ENCODE data around the gene TMC8.
A peak's percentile ranks its signal among the peaks of the same experiment; 100 is the strongest.

TMC8 gene

DNA sequence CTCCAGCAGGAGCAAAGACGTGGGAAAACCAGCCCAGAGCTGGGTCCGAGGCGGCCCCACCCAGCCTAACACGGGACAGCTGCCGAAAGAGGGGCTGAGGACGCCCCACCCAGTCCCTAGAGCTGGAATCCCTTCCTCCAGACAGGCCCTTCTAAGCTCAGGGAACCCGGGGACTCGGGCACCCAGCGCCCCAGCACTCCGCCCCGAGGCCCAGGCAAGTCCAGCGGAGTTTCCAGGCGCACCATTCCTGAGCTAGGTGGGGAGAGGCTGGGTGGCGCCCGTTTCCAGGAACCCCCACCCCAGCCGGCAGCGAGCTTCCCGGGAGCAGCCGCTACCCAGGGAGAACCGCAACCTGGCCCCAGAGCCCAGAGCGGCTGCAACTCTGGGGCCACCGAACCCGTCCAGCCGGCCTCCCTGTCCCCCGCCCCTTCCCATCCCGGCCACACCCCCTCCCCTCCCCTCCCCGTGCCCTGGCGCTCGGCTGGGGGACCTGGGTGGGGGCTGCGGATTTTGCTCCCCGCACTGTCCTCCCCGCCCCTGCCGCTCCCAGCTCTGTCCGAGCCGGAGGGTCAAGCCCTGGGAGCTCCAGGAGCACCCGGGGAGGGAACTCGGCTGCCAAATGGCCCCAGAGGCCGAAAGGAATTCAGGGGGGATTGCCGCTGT is 2.6 kb upstream of the TMC8 start:
- in situ Hi-C loops (cut with MboI; ENCODE audit: low sequenced_read_pairs, unreplicated experiment): no loop called here
- DNase-seq (ENCODE audit: low spot score): no peak

GRCh38 chr17:78128551-78129350 is 1.8 kb upstream of the TMC8 start, which contains the start of gene TMC6:
TSS of gene TMC6 (minus strand) at chr17:78128755. CDS start at chr17:78126832, 1,923 bp downstream.
- DNase-seq (ENCODE audit: low spot score): peak; percentile 89
- no peak for TF ChIP-seq CTCF (IDR thresholded peaks at IDR 0.05; ENCODE audit: borderline replicate concordance, control extremely low read depth, extremely low read depth, insufficient read depth, missing control alignments)
- in situ Hi-C loops (cut with MboI; ENCODE audit: low sequenced_read_pairs, unreplicated experiment): no loop called here

More for the DNA sequence above, 2.6 kb upstream of the TMC8 start:
- no peak for TF ChIP-seq CTCF (IDR thresholded peaks at IDR 0.05; ENCODE audit: borderline replicate concordance, control extremely low read depth, extremely low read depth, insufficient read depth, missing control alignments)

DNA sequence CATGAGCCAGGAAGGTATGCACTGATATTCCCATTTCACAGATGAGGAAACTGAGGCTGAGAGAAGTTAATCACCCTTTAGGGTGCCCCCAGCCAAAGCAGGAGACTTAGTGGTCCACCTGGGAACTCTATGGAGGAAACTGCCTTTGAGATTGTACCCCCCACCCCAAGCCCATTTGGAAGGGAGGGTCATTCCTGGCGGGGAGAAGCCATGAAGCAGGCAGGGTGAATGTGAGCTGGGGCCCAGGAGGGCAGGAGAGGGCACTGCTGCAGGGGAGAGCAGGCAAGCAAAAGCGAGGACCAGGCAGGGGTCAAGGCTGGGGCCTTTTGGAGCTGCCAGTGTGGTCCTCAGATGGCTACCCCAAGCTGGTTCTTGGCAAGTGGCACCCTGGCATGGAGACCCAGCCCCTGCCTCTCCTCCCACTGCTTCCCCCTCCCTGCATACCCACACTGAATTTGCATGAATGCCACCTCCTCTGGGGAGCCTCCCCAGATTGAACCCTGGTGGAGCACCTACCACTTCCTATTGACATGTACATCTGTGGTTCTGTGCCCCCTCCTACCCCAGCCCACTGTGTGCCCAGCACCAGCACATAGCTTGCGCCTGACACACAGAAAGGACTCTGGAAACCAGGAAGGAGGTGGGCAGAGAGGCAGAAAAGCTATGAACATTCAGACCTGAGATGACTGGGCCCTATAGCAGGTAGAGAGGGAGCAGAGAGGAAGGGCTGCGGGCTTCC is 1.1 kb upstream of the TMC8 start:
- no peak for TF ChIP-seq CTCF (IDR thresholded peaks at IDR 0.05; ENCODE audit: borderline replicate concordance, control extremely low read depth, extremely low read depth, insufficient read depth, missing control alignments)
- no peak for DNase-seq (ENCODE audit: low spot score)
- in situ Hi-C loops (cut with MboI; ENCODE audit: low sequenced_read_pairs, unreplicated experiment): no loop called here

GRCh38 chr17:78130090-78130436 is 508 bp upstream of the TMC8 start:
- in situ Hi-C loops (cut with MboI; ENCODE audit: low sequenced_read_pairs, unreplicated experiment): no loop called here
- DNase-seq (ENCODE audit: low spot score): no peak
- TF ChIP-seq CTCF (IDR thresholded peaks at IDR 0.05; ENCODE audit: borderline replicate concordance, control extremely low read depth, extremely low read depth, insufficient read depth, missing control alignments): no peak

DNA sequence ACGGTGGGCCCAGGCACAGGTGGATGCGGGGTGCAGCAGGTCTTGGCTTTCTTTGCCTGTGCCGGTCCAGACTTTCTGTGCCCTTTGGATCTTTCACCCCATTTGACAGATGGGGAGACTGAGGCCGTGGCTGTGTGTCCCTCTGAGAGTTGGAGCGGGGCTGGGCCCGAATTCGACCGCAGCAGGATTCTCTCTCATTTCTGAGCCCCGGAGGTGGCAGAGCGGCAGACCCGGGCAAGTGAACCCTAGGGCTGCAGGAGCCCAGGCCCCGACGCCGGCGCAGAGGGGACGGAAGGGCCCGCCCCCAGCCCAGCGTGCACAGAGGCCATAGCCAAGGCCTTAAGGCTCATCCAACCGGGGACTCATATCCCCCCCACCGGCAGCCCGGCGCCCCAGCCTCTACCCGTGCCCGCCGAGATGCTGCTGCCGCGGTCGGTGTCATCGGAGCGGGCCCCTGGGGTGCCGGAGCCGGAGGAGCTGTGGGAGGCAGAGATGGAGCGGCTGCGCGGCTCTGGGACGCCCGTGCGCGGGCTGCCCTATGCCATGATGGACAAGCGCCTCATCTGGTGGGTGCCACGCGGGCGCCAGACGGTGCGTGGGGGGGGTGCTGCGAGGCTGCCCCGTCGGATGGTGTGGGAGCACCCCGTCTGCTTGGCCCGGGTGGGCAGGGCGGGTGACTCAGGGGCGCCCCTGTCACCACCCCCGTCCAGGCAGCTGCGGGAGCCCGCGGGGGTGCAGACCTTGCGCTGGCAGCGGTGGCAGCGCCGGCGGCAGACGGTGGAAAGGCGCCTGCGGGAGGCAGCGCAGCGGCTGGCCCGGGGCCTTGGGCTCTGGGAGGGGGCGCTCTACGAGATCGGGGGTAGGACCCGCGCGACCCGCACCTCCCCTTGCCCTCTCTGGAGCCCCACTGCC is 857 bp downstream of the TMC8 start:
- TF ChIP-seq CTCF (IDR thresholded peaks at IDR 0.05; ENCODE audit: borderline replicate concordance, control extremely low read depth, extremely low read depth, insufficient read depth, missing control alignments): no peak
- DNase-seq (ENCODE audit: low spot score): no peak
- in situ Hi-C loops (cut with MboI; ENCODE audit: low sequenced_read_pairs, unreplicated experiment): no loop called here

Measured in GM13976 (cell line).